Nephron (organoid): ENCODE data around the gene MYO16.

ENCODE experiments used
- H3K27ac Mint-ChIP-seq, 3 experiments: 2 replicates each; pipeline ENCODE4 v1.8.0; 2020; ENCODE audit warnings: mixed read lengths in 3 of 3, mild to moderate bottlenecking in 2 of 3, moderate library complexity in 1 of 3
- H3K27me3 Mint-ChIP-seq: 2 replicates; pipeline ENCODE4 v1.8.0; 2021; ENCODE audit warnings: low read depth, mild to moderate bottlenecking, moderate library complexity, mixed read lengths
- H3K36me3 Mint-ChIP-seq: 2 replicates; pipeline ENCODE4 v1.8.0; 2020; ENCODE audit warnings: low read depth, mixed read lengths
- H3K4me1 Mint-ChIP-seq: 2 replicates; pipeline ENCODE4 v1.8.0; 2020; ENCODE audit warnings: mixed read lengths
- H3K4me3 Mint-ChIP-seq, 3 experiments: 2 replicates each; pipeline ENCODE4 v1.8.0; 2020; ENCODE audit warnings: mild to moderate bottlenecking in 3 of 3, mixed read lengths in 3 of 3, moderate library complexity in 2 of 3
- H3K9me3 Mint-ChIP-seq: 2 replicates; pipeline ENCODE4 v1.8.0; 2020; ENCODE audit warnings: mixed read lengths
- CTCF ChIP-seq, 3 experiments: fragments of 200-600 bp; sonication (generic); IDR thresholded peaks; one replicate each; pipeline ENCODE4 v1.5.0; 2021; ENCODE audit warnings: antibody characterized with exemption in 3 of 3; ENCODE audit not compliant: unreplicated experiment in 3 of 3

MYO16 gene

GRCh38 chr13:109165417-109165904, 536.0 kb downstream of the MYO16 start:
- Mint-ChIP-seq H3K9me3 (no peaks in the 10 kb centered on the region), H3K36me3 (no peaks in the 10 kb centered on the region), H3K27me3 (peaks cover 4% of the 10 kb centered on the region), H3K4me3 (no peak overlapping the region), H3K4me1 (no peaks in the 10 kb centered on the region), H3K27ac (no peak overlapping the region)
- TF ChIP-seq CTCF (IDR thresholded peaks at IDR 0.05; ENCODE audit: unreplicated experiment in 3 of 3), result no peak

- H3K4me1 Mint-ChIP-seq, result no peaks in the 10 kb centered on the region
- peaks cover 4% of the 10 kb centered on the region for H3K27me3 Mint-ChIP-seq
- H3K27ac Mint-ChIP-seq, result no peak overlapping the region
- no peak overlapping the region for H3K4me3 Mint-ChIP-seq
- H3K9me3 Mint-ChIP-seq, result no peaks in the 10 kb centered on the region
- TF ChIP-seq CTCF (IDR thresholded peaks at IDR 0.05; ENCODE audit: unreplicated experiment in 3 of 3), result no peak
- no peaks in the 10 kb centered on the region for H3K36me3 Mint-ChIP-seq
Measured at GRCh38 chr13:109166804-109167203, 537.4 kb downstream of the MYO16 start.

GRCh38 chr13:109172136-109172535, 542.7 kb downstream of the MYO16 start:
- Mint-ChIP-seq H3K9me3 (no peaks in the 10 kb centered on the region), H3K4me1 (no peaks in the 10 kb centered on the region), H3K4me3 (no peak overlapping the region), H3K27ac (no peak overlapping the region), H3K36me3 (no peaks in the 10 kb centered on the region), H3K27me3 (no peaks in the 10 kb centered on the region)
- TF ChIP-seq CTCF (IDR thresholded peaks at IDR 0.05; ENCODE audit: unreplicated experiment in 3 of 3), result no peak

- Mint-ChIP-seq H3K4me1 (no peaks in the 10 kb centered on the region), H3K9me3 (no peaks in the 10 kb centered on the region), H3K27ac (no peak overlapping the region), H3K36me3 (no peaks in the 10 kb centered on the region), H3K4me3 (no peak overlapping the region), H3K27me3 (no peaks in the 10 kb centered on the region)
- no peak for TF ChIP-seq CTCF (IDR thresholded peaks at IDR 0.05; ENCODE audit: unreplicated experiment in 3 of 3)
Measured at GRCh38 chr13:109175666-109176065, 546.3 kb downstream of the MYO16 start.

GRCh38 chr13:109180905-109181425, 551.6 kb downstream of the MYO16 start:
- Mint-ChIP-seq H3K27ac (no peak overlapping the region), H3K27me3 (no peaks in the 10 kb centered on the region), H3K36me3 (no peaks in the 10 kb centered on the region), H3K4me1 (no peaks in the 10 kb centered on the region), H3K9me3 (no peaks in the 10 kb centered on the region), H3K4me3 (no peak overlapping the region)
- no peak for TF ChIP-seq CTCF (IDR thresholded peaks at IDR 0.05; ENCODE audit: unreplicated experiment in 3 of 3)

GRCh38 chr13:109182777-109183465, 553.5 kb downstream of the MYO16 start:
- no peak overlapping the region for H3K4me3 Mint-ChIP-seq
- H3K36me3 Mint-ChIP-seq, result no peaks in the 10 kb centered on the region
- TF ChIP-seq CTCF (IDR thresholded peaks at IDR 0.05; ENCODE audit: unreplicated experiment in 3 of 3), result no peak
- H3K27me3 Mint-ChIP-seq, result no peaks in the 10 kb centered on the region
- H3K9me3 Mint-ChIP-seq, result no peaks in the 10 kb centered on the region
- H3K27ac Mint-ChIP-seq, result no peak overlapping the region
- H3K4me1 Mint-ChIP-seq, result no peaks in the 10 kb centered on the region
